AG04450 (cell line): ENCODE results near the gene TNS3. TPM values are rescaled to one million over a fixed set of nuclear protein-coding genes. Genes with fewer than 3 reads are reported as not detected.

Source experiments
- CTCF ChIA-PET: fragments of 300-600, 350-600 bp; formaldehyde crosslinking; extraction: SDS; loops from one replicate; lab custom pipeline; 2022; ENCODE audit warnings: antibody characterized with exemption, inconsistent platforms; lab: Charles Lee
- POLR2A ChIA-PET: fragments of 350-600 bp; formaldehyde crosslinking; extraction: SDS; loops from one replicate; lab custom pipeline; 2021; ENCODE audit warnings: antibody characterized with exemption, inconsistent platforms; lab: Yijun Ruan, JAX
- DNase-seq: peaks from one replicate; pipeline ENCODE4 v3.0.0-alpha.2; 2011; ENCODE audit warnings: low read depth, low spot score
- H3K27ac ChIP-seq: one replicate; pipeline ENCODE4 v1.5.1; 2012; ENCODE audit warnings: low read depth, low read length, control low read depth
- H3K27me3 ChIP-seq: one replicate; pipeline ENCODE4 v1.6.0; 2012; ENCODE audit warnings: low read length; ENCODE audit not compliant: control insufficient read depth, insufficient read depth
- H3K4me3 ChIP-seq: 2 replicates; pipeline ENCODE4 v1.5.1; 2011; ENCODE audit warnings: mild to moderate bottlenecking, low read depth, low read length, control low read depth
- H3K9me3 ChIP-seq: 2 replicates; pipeline ENCODE4 v1.5.1; 2012; ENCODE audit warnings: low read length; ENCODE audit not compliant: control insufficient read depth, insufficient read depth
- polyA plus RNA-seq: library from polyadenylated mRNA; depleted of rRNA; stranded (reverse); fragments of >200 nt; gene quantifications from 2 replicates; pipeline ENCODE4 v1.2.3, GENCODE V29; 2011
- TF ChIP-seq, protein P1 (sequence below): IDR thresholded peaks from 2 replicates; pipeline ENCODE4 v1.5.1; 2011; ENCODE audit warnings: low read depth, low read length, control low read depth, inconsistent platforms

TNS3 gene
- polyA plus RNA-seq, 1 experiment: 131 TPM

GRCh38 chr7:47483604-47484273 lies 98.2 kb downstream of the TNS3 start:
- no peak for DNase-seq
- Histone ChIP-seq H3K4me3 (no peak overlapping the region), H3K27me3 (no peaks in the 10 kb centered on the region), H3K27ac (peak overlapping the region; percentile 57), H3K9me3 (no peaks in the 10 kb centered on the region)
- ChIA-PET POLR2A (interaction anchor here (0.7 to 3.1 kb wide), 6 partner anchors 9 to 330 kb away, joined by 3 to 39 read pairs (median 6); no protein-coding TSS in a partner anchor), CTCF (interaction anchor here (1.1 kb wide), 1 partner anchor 336 kb away, joined by 5 read pairs; no protein-coding TSS in a partner anchor)
- TF ChIP-seq, protein P1, sequence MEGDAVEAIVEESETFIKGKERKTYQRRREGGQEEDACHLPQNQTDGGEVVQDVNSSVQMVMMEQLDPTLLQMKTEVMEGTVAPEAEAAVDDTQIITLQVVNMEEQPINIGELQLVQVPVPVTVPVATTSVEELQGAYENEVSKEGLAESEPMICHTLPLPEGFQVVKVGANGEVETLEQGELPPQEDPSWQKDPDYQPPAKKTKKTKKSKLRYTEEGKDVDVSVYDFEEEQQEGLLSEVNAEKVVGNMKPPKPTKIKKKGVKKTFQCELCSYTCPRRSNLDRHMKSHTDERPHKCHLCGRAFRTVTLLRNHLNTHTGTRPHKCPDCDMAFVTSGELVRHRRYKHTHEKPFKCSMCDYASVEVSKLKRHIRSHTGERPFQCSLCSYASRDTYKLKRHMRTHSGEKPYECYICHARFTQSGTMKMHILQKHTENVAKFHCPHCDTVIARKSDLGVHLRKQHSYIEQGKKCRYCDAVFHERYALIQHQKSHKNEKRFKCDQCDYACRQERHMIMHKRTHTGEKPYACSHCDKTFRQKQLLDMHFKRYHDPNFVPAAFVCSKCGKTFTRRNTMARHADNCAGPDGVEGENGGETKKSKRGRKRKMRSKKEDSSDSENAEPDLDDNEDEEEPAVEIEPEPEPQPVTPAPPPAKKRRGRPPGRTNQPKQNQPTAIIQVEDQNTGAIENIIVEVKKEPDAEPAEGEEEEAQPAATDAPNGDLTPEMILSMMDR: peak; percentile 24; the same call in 1 of the 2 replicates

GRCh38 chr7:47482013-47482875 lies 99.7 kb downstream of the TNS3 start:
- ChIA-PET POLR2A (interaction anchor here (0.7 to 3.1 kb wide), 16 partner anchors 11 to 459 kb away, joined by 3 to 39 read pairs (median 5); no protein-coding TSS in a partner anchor), CTCF (interaction anchor here (0.6 to 1.6 kb wide), 4 partner anchors 43 to 337 kb away, joined by 3 to 5 read pairs (median 4); no protein-coding TSS in a partner anchor)
- peak overlapping the region; percentile 17; the same call in 1 of the 2 replicates for H3K4me3 ChIP-seq

DNA sequence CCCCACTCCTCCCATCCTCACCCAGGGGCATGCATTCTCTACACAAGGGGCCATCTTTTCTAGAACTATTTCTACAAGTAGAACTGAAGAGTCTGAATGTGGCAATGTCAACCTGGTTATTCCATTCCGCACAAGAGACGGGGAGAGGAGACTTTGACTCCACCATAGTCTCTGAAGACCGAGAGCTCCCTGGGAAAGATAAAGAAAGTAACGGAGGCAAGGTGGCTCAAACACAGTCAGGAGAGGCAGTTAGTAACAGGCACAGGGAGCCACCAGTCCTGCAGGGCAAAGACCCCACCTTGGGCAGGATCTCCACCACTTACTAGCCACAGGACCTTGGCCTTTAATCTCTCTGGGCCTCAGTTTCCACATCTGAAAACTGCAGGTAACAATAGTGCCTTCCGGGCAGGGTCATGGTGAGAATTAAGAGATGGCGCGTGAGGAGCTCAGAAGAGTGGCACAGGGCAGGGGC lies 100.3 kb downstream of the TNS3 start:
- TF ChIP-seq, protein P1: no peak
- no peak for DNase-seq
- Histone ChIP-seq H3K27ac (peak overlapping the region; percentile 99), H3K27me3 (no peaks in the 10 kb centered on the region), H3K9me3 (no peaks in the 10 kb centered on the region), H3K4me3 (peak overlapping the region; percentile 17; the same call in 1 of the 2 replicates)
- ChIA-PET CTCF (interaction anchor here (1.0 to 1.6 kb wide), 2 partner anchors 45 to 216 kb away, joined by 3 to 5 read pairs; no protein-coding TSS in a partner anchor), POLR2A (interaction anchor here (1.3 to 3.1 kb wide), 7 partner anchors 20 to 129 kb away, joined by 5 to 39 read pairs (median 6); no protein-coding TSS in a partner anchor)

More at GRCh38 chr7:47482013-47482875, 99.7 kb downstream of the TNS3 start:
- H3K27ac ChIP-seq: peak overlapping the region; percentile 99
- peak; percentile 89 for DNase-seq
- no peaks in the 10 kb centered on the region for H3K9me3 ChIP-seq
- TF ChIP-seq, protein P1: no peak
- H3K27me3 ChIP-seq: no peaks in the 10 kb centered on the region

GRCh38 chr7:47480576-47481538 lies 101.1 kb downstream of the TNS3 start:
- no peak for DNase-seq
- H3K27ac ChIP-seq: peak overlapping the region; percentile 99
- H3K9me3 ChIP-seq: no peaks in the 10 kb centered on the region
- H3K27me3 ChIP-seq: no peaks in the 10 kb centered on the region
- POLR2A ChIA-PET: interaction anchor here (1.8 to 3.1 kb wide), 3 partner anchors 23 to 129 kb away, joined by 6 to 39 read pairs (median 11); no protein-coding TSS in a partner anchor
- TF ChIP-seq, protein P1: no peak
- no peak overlapping the region for H3K4me3 ChIP-seq
- CTCF ChIA-PET: interaction anchor here (0.8 to 1.0 kb wide), 2 partner anchors 45 to 214 kb away, joined by 3 read pairs; no protein-coding TSS in a partner anchor
